ENCODE results near the gene NRXN3. TPM values are rescaled to one million over a fixed set of nuclear protein-coding genes. Genes with fewer than 3 reads are reported as not detected.

Gene NRXN3
- total RNA-seq, 1 experiment from 2014 or later: 1.1 TPM

GRCh38 chr14:78202163-78202562 lies 32.0 kb downstream of the NRXN3 start:
- no TSS peak for BruUV-seq (replicated peaks)
- H3K4me3 ChIP-seq (ENCODE audit: low read length): no peak overlapping the region
- H3K27ac ChIP-seq (ENCODE audit: low read length): no peak overlapping the region
- H3K36me3 ChIP-seq (ENCODE audit: low read depth, low read length): no peaks in the 10 kb centered on the region
- H3K4me2 ChIP-seq (ENCODE audit: low read length): no peak overlapping the region
- no peaks in the 10 kb centered on the region for H3K79me2 ChIP-seq (ENCODE audit: low read length)
- ChIA-PET CTCF (no interaction called here), POLR2A (ENCODE audit: unreplicated experiment) (no interaction called here)
- no peaks in the 10 kb centered on the region for H3F3A ChIP-seq (ENCODE audit: low read length, unreplicated experiment)
- DNase-seq (no peak), ATAC-seq (no peak)
- no peak for TF ChIP-seq EZH2phosphoT487 (IDR thresholded peaks at IDR 0.05; ENCODE audit: borderline replicate concordance, low read length)
- TF ChIP-seq CTCF (conservative IDR thresholded peaks at IDR 0.05; ENCODE audit: low read depth, low read length): no peak
- no peak for TF ChIP-seq EZH2 (IDR thresholded peaks at IDR 0.05; ENCODE audit: low read length, unreplicated experiment)
- no peak overlapping the region for H2AFZ ChIP-seq (ENCODE audit: low read length)
- H4K20me1 ChIP-seq (ENCODE audit: low read length): no peaks in the 10 kb centered on the region
- no peak overlapping the region for H3K9ac ChIP-seq (ENCODE audit: low read length)
- no peaks in the 10 kb centered on the region for H3K27me3 ChIP-seq (ENCODE audit: low read length)
- intact Hi-C loops (cut with micrococcal nuclease): no loop called here
- H3K4me1 ChIP-seq (ENCODE audit: insufficient read depth, low read length): no peaks in the 10 kb centered on the region
- no peaks in the 10 kb centered on the region for H3K9me2 ChIP-seq (replicated peaks; ENCODE audit: low read length)
- H3K9me3 ChIP-seq (ENCODE audit: low read length): no peaks in the 10 kb centered on the region

GRCh38 chr14:78202976-78203375 lies 32.8 kb downstream of the NRXN3 start:
- POLR2A ChIA-PET (ENCODE audit: unreplicated experiment): no interaction called here

GRCh38 chr14:78207414-78207813 lies 37.2 kb downstream of the NRXN3 start:
- ChIA-PET CTCF (no interaction called here), POLR2A (ENCODE audit: unreplicated experiment) (no interaction called here)
- Histone ChIP-seq H3K9ac (ENCODE audit: low read length) (no peak overlapping the region), H3K4me1 (ENCODE audit: insufficient read depth, low read length) (no peaks in the 10 kb centered on the region), H2AFZ (ENCODE audit: low read length) (no peak overlapping the region), H3K4me2 (ENCODE audit: low read length) (no peak overlapping the region), H3K9me3 (ENCODE audit: low read length) (0 out of 2 replicates have a peak, but pooled peaks cover 4% of the 10 kb centered on the region), H3K36me3 (ENCODE audit: low read depth, low read length) (no peaks in the 10 kb centered on the region), H3K4me3 (ENCODE audit: low read length) (no peak overlapping the region), H3K27me3 (ENCODE audit: low read length) (no peaks in the 10 kb centered on the region), H3F3A (ENCODE audit: low read length, unreplicated experiment) (no peaks in the 10 kb centered on the region), H3K27ac (ENCODE audit: low read length) (no peak overlapping the region), H3K9me2 (replicated peaks; ENCODE audit: low read length) (no peaks in the 10 kb centered on the region), H4K20me1 (ENCODE audit: low read length) (no peaks in the 10 kb centered on the region), H3K79me2 (ENCODE audit: low read length) (no peaks in the 10 kb centered on the region)
- BruUV-seq (replicated peaks): no TSS peak
- no peak for DNase-seq
- intact Hi-C loops (cut with micrococcal nuclease): no loop called here
- no peak for ATAC-seq
- no peak for TF ChIP-seq CTCF (conservative IDR thresholded peaks at IDR 0.05; ENCODE audit: low read depth, low read length)
- TF ChIP-seq EZH2 (IDR thresholded peaks at IDR 0.05; ENCODE audit: low read length, unreplicated experiment): no peak
- TF ChIP-seq EZH2phosphoT487 (IDR thresholded peaks at IDR 0.05; ENCODE audit: borderline replicate concordance, low read length): no peak

More at GRCh38 chr14:78202976-78203375, 32.8 kb downstream of the NRXN3 start:
- Histone ChIP-seq H3K4me2 (ENCODE audit: low read length) (no peak overlapping the region), H3K36me3 (ENCODE audit: low read depth, low read length) (no peaks in the 10 kb centered on the region), H3K27ac (ENCODE audit: low read length) (no peak overlapping the region), H3F3A (ENCODE audit: low read length, unreplicated experiment) (no peaks in the 10 kb centered on the region), H3K9me2 (replicated peaks; ENCODE audit: low read length) (no peaks in the 10 kb centered on the region), H3K9me3 (ENCODE audit: low read length) (no peaks in the 10 kb centered on the region), H3K79me2 (ENCODE audit: low read length) (no peaks in the 10 kb centered on the region), H3K4me1 (ENCODE audit: insufficient read depth, low read length) (no peaks in the 10 kb centered on the region), H3K4me3 (ENCODE audit: low read length) (no peak overlapping the region), H3K9ac (ENCODE audit: low read length) (no peak overlapping the region), H4K20me1 (ENCODE audit: low read length) (no peaks in the 10 kb centered on the region), H2AFZ (ENCODE audit: low read length) (no peak overlapping the region), H3K27me3 (ENCODE audit: low read length) (no peaks in the 10 kb centered on the region)
- TF ChIP-seq EZH2phosphoT487 (IDR thresholded peaks at IDR 0.05; ENCODE audit: borderline replicate concordance, low read length) (no peak), CTCF (conservative IDR thresholded peaks at IDR 0.05; ENCODE audit: low read depth, low read length) (no peak), EZH2 (IDR thresholded peaks at IDR 0.05; ENCODE audit: low read length, unreplicated experiment) (no peak)
- CTCF ChIA-PET: no interaction called here
- DNase-seq: peak; percentile 1
- intact Hi-C loops (cut with micrococcal nuclease): no loop called here
- no peak for ATAC-seq
- no TSS peak for BruUV-seq (replicated peaks)
